Colonic mucosa (tissue), 4 donors: ENCODE results near the gene PTPRN2. TPM values are rescaled to one million over a fixed set of nuclear protein-coding genes. Genes with fewer than 3 reads are reported as not detected.

Experiments
- DNase-seq: peaks from one replicate; pipeline ENCODE4 v3.0.0-alpha.2; 2020
- H3K27ac ChIP-seq: fragments of 200-600 bp; one replicate; pipeline ENCODE4 v1.8.0; 2021
- H3K27me3 ChIP-seq: fragments of 200-600 bp; one replicate; pipeline ENCODE4 v1.8.0; 2021
- H3K36me3 ChIP-seq: fragments of 200-600 bp; one replicate; pipeline ENCODE4 v1.8.0; 2021
- H3K4me1 ChIP-seq: fragments of 200-600 bp; one replicate; pipeline ENCODE4 v1.8.0; 2021; ENCODE audit warnings: mild to moderate bottlenecking
- H3K4me3 ChIP-seq: fragments of 200-600 bp; one replicate; pipeline ENCODE4 v1.8.0; 2021
- H3K9ac ChIP-seq, 2 donors: one replicate each; pipeline ENCODE4 v1.7.0; 2013; ENCODE audit warnings: control low read depth in 2 of 2, low read depth in 2 of 2, low read length in 2 of 2
- H3K9me3 ChIP-seq: fragments of 200-600 bp; one replicate; pipeline ENCODE4 v1.8.0; 2021
- CTCF ChIP-seq: fragments of 200-600 bp; IDR thresholded peaks from one replicate; pipeline ENCODE4 v1.8.0; 2022; ENCODE audit warnings: antibody characterized with exemption, mild to moderate bottlenecking
- intact Hi-C: fragments of 100-400 bp; cut with DNase I; formaldehyde crosslinking; loops from one replicate; pipeline ENCODE4 v1.14.1; 2022
- total RNA-seq, 2 donors: library from RNA; stranded (reverse); fragmentation: NEBNext Ultra II Directional in 1 of 2; extraction: Animal tissue kit (Norgen Biotek cat#: 25700) in 1 of 2; gene quantifications; one replicate each; pipeline ENCODE4 v1.2.1, GENCODE V29; 2021
- donor health status: healthy.
- donor health status: DM: no; HTN: no; CAD: no.
- donor health status: DM: no; HTN: no; CAD: no.

The PTPRN2 gene
- total RNA-seq, 2 donors from 2014 or later = 14.7 to 21.6 TPM

GRCh38 chr7:158488181-158488971 lies 99.2 kb downstream of the PTPRN2 start:
- no peak overlapping the region for H3K27ac ChIP-seq
- no peak overlapping the region for H3K4me3 ChIP-seq
- H3K4me1 ChIP-seq = no peaks in the 10 kb centered on the region
- TF ChIP-seq CTCF = no peak
- H3K36me3 ChIP-seq = no peaks in the 10 kb centered on the region
- H3K9me3 ChIP-seq = no peaks in the 10 kb centered on the region
- intact Hi-C loops = no loop called here
- H3K27me3 ChIP-seq = no peaks in the 10 kb centered on the region
- H3K9ac ChIP-seq = no peak overlapping the region
- DNase-seq = no peak

GRCh38 chr7:158487631-158488151 lies 99.9 kb downstream of the PTPRN2 start:
- Histone ChIP-seq H3K4me1 (no peaks in the 10 kb centered on the region), H3K9ac (no peak overlapping the region), H3K4me3 (no peak overlapping the region), H3K27me3 (no peaks in the 10 kb centered on the region), H3K36me3 (no peaks in the 10 kb centered on the region), H3K9me3 (no peaks in the 10 kb centered on the region), H3K27ac (no peak overlapping the region)
- no peak for TF ChIP-seq CTCF
- intact Hi-C loops = no loop called here
- no peak for DNase-seq

- DNase-seq = no peak
- Histone ChIP-seq H3K36me3 (no peaks in the 10 kb centered on the region), H3K4me3 (no peak overlapping the region), H3K4me1 (no peaks in the 10 kb centered on the region), H3K9me3 (no peaks in the 10 kb centered on the region), H3K27ac (no peak overlapping the region), H3K27me3 (no peaks in the 10 kb centered on the region), H3K9ac (no peak overlapping the region)
- no peak for TF ChIP-seq CTCF
- intact Hi-C loops = no loop called here
Measured at GRCh38 chr7:158486919-158487318, 100.7 kb downstream of the PTPRN2 start.

- Histone ChIP-seq H3K9me3 (no peaks in the 10 kb centered on the region), H3K27ac (no peak overlapping the region), H3K4me3 (no peak overlapping the region), H3K36me3 (no peaks in the 10 kb centered on the region), H3K4me1 (no peaks in the 10 kb centered on the region), H3K9ac (no peak overlapping the region), H3K27me3 (no peaks in the 10 kb centered on the region)
- intact Hi-C loops = no loop called here
- DNase-seq = no peak
- no peak for TF ChIP-seq CTCF
Measured at GRCh38 chr7:158484801-158485531, 102.7 kb downstream of the PTPRN2 start.

GRCh38 chr7:158482480-158482879 lies 105.1 kb downstream of the PTPRN2 start:
- intact Hi-C loops = no loop called here
- H3K9ac ChIP-seq = no peak overlapping the region
- TF ChIP-seq CTCF = no peak
- H3K4me3 ChIP-seq = no peak overlapping the region
- no peaks in the 10 kb centered on the region for H3K36me3 ChIP-seq
- no peak for DNase-seq
- H3K9me3 ChIP-seq = no peaks in the 10 kb centered on the region
- H3K4me1 ChIP-seq = no peaks in the 10 kb centered on the region
- no peak overlapping the region for H3K27ac ChIP-seq
- H3K27me3 ChIP-seq = no peaks in the 10 kb centered on the region
